Thyroid gland (tissue), 4 donors: ENCODE data around the gene EFTUD2.

ENCODE experiments used
- POLR2A ChIP-seq, 2 donors: fragments of 450-650 bp; IDR thresholded peaks; one replicate each; pipeline ENCODE4 v1.6.1; 2017; ENCODE audit warnings: antibody characterized with exemption in 2 of 2, mild to moderate bottlenecking in 2 of 2, moderate library complexity in 1 of 2
- TF ChIP-seq, protein P1 (sequence below), 6 experiments: fragments of 200-600 bp in 3 of 6; fragments of 450-650 bp in 3 of 6; sonication (generic) in 3 of 6; IDR thresholded peaks; one replicate each; pipeline ENCODE4 v1.5.1; 2016 to 2019; ENCODE audit warnings: antibody characterized with exemption in 6 of 6, mild to moderate bottlenecking in 2 of 6, inconsistent platforms in 1 of 6, moderate library complexity in 1 of 6

DNA sequence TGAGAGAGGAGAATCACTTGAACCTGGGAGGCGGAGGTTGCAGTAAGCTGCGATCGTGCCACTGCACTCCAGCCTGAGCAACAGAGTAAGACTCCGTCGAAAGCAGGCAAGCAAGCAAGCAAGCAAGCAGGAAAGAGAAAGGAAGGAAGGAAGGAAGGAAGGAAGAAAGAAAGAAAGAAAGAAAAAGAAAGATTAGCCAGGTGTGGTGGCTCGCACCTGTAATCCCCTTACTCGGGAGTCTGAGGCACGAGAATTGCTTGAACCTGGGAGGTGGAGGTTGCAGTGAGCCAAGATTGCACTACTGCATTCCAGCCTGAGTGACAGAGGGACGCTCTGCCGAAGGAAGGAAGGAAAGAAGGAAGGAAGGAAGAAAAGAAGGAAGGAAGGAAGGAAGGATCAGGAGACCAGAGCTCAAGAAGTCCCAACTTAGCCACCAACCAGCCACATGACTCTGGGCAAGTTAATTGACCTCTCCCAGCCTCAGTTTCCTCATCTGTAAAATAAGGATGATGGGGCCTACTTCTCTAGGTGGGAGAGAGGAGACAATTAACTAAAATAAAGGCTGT is 9.6 kb upstream of the EFTUD2 start:
- TF ChIP-seq, protein P1, sequence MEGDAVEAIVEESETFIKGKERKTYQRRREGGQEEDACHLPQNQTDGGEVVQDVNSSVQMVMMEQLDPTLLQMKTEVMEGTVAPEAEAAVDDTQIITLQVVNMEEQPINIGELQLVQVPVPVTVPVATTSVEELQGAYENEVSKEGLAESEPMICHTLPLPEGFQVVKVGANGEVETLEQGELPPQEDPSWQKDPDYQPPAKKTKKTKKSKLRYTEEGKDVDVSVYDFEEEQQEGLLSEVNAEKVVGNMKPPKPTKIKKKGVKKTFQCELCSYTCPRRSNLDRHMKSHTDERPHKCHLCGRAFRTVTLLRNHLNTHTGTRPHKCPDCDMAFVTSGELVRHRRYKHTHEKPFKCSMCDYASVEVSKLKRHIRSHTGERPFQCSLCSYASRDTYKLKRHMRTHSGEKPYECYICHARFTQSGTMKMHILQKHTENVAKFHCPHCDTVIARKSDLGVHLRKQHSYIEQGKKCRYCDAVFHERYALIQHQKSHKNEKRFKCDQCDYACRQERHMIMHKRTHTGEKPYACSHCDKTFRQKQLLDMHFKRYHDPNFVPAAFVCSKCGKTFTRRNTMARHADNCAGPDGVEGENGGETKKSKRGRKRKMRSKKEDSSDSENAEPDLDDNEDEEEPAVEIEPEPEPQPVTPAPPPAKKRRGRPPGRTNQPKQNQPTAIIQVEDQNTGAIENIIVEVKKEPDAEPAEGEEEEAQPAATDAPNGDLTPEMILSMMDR (IDR thresholded peaks at IDR 0.05) = no peak
- TF ChIP-seq POLR2A (IDR thresholded peaks at IDR 0.05) = no peak
